HCT116 (cell line): ENCODE results near the gene STK35. TPM values are rescaled to one million over a fixed set of nuclear protein-coding genes. Genes with fewer than 3 reads are reported as not detected.

Source experiments
- ATAC-seq: fragments of 200-7000 bp; cut with Tn5 transposase; 2 replicates; pipeline ENCODE4 v1.9.1; 2020; ENCODE audit warnings: mild to moderate bottlenecking, moderate library complexity
- BruUV-seq: library from RNA; stranded (reverse); fragments of 400-500 nt; replicated peaks from 2 replicates; lab custom pipeline; 2021; lab: Mats Ljungman, UMichigan
- CTCF ChIA-PET: fragments of 300-600 bp; sonication (Branson Sonifier 250); formaldehyde crosslinking; loops from one replicate; lab custom pipeline; 2021; ENCODE audit warnings: antibody characterized with exemption; lab: Charles Lee
- POLR2A ChIA-PET: fragments of 300-600, 350-600 bp; sonication (Branson Sonifier 250); formaldehyde crosslinking; loops from one replicate; lab custom pipeline; 2021; ENCODE audit warnings: antibody characterized with exemption; lab: Charles Lee
- RAD21 ChIA-PET, 2 experiments: fragments of 300-600 bp; sonication (Branson Sonifier 250); formaldehyde crosslinking; loops; one replicate each; lab custom pipeline; 2023; ENCODE audit warnings: low total read pairs in 2 of 2; ENCODE audit not compliant: uncharacterized antibody in 2 of 2, unreplicated experiment in 2 of 2, low non-redundant PET in 1 of 2; lab: Charles Lee
- DNase-seq: peaks from one replicate; pipeline ENCODE4 v3.0.0-alpha.2; 2010; ENCODE audit warnings: low read depth, low spot score
- H2AFZ ChIP-seq: fragments of 200-600 bp; shearing (Covaris generic), sonication (generic); 2 replicates; pipeline ENCODE4 v1.6.1; 2017; ENCODE audit warnings: low read depth, mixed run types, mixed read lengths, antibody characterized with exemption, low read length; ENCODE audit not compliant: poor library complexity, severe bottlenecking
- H3K27ac ChIP-seq: 2 replicates; pipeline ENCODE4 v1.5.1; 2012; ENCODE audit warnings: low read depth, low read length
- H3K27me3 ChIP-seq: fragments of 200-600 bp; sonication (generic); 2 replicates; pipeline ENCODE4 v1.6.1; 2016; ENCODE audit warnings: mixed run types, low read length, mixed read lengths; ENCODE audit not compliant: insufficient read depth
- H3K36me3 ChIP-seq, 2 experiments: fragments of 200-500 bp in 1 of 2; fragments of 200-600 bp in 1 of 2; sonication (Bioruptor generic) in 1 of 2; sonication (generic) in 1 of 2; 2 replicates each; pipeline versions ENCODE4 v1.5.1 to v1.6.1; 2014 to 2016; ENCODE audit warnings: low read length in 2 of 2, inconsistent platforms in 1 of 2, mixed read lengths in 1 of 2, mixed run types in 1 of 2; ENCODE audit not compliant: insufficient read depth in 2 of 2, control insufficient read depth in 1 of 2
- H3K4me1 ChIP-seq, 2 experiments: fragments of 200-600 bp in 1 of 2; sonication (generic) in 1 of 2; 2 replicates each; pipeline versions ENCODE4 v1.5.1 to v1.6.1; 2012 to 2017; ENCODE audit warnings: low read length in 2 of 2, inconsistent platforms in 1 of 2, mild to moderate bottlenecking in 1 of 2, mixed read lengths in 1 of 2, mixed run types in 1 of 2, moderate library complexity in 1 of 2; ENCODE audit not compliant: insufficient read depth in 2 of 2, control insufficient read depth in 1 of 2
- H3K4me2 ChIP-seq: fragments of 200-600 bp; sonication (generic); 2 replicates; pipeline ENCODE4 v1.6.1; 2017; ENCODE audit warnings: mixed run types, low read length, mixed read lengths
- H3K4me3 ChIP-seq, 2 experiments: fragments of 200-600 bp in 1 of 2; sonication (generic) in 1 of 2; replicated peaks in 1 of 2; 2 replicates each; pipeline ENCODE4 v1.5.1; 2011 to 2016; ENCODE audit warnings: low read length in 2 of 2, control low read depth in 1 of 2, low read depth in 1 of 2, mild to moderate bottlenecking in 1 of 2, mixed read lengths in 1 of 2, mixed run types in 1 of 2
- H3K79me2 ChIP-seq: fragments of 200-600 bp; sonication (generic); 2 replicates; pipeline ENCODE4 v1.6.1; 2017; ENCODE audit warnings: mild to moderate bottlenecking, mixed run types, low read length, moderate library complexity, mixed read lengths; ENCODE audit not compliant: insufficient read depth
- H3K9ac ChIP-seq: fragments of 200-600 bp; sonication (generic); 2 replicates; pipeline ENCODE4 v1.6.1; 2016; ENCODE audit warnings: low read length, mixed read lengths
- H3K9me2 ChIP-seq: fragments of 200-600 bp; sonication (generic), shearing (Covaris generic); 2 replicates; pipeline ENCODE4 v1.6.1; 2017; ENCODE audit warnings: mixed run types, mild to moderate bottlenecking, moderate library complexity; ENCODE audit not compliant: insufficient read depth
- H3K9me3 ChIP-seq, 2 experiments: fragments of 200-500 bp in 1 of 2; fragments of 200-600 bp in 1 of 2; sonication (Bioruptor generic) in 1 of 2; sonication (generic) in 1 of 2; 2 replicates each; pipeline ENCODE4 v1.6.1; 2014 to 2017; ENCODE audit warnings: low read length in 2 of 2, mixed read lengths in 2 of 2, inconsistent platforms in 1 of 2, low read depth in 1 of 2, mild to moderate bottlenecking in 1 of 2, mixed run types in 1 of 2, moderate library complexity in 1 of 2; ENCODE audit not compliant: control insufficient read depth in 1 of 2, insufficient read depth in 1 of 2
- H4K20me1 ChIP-seq: fragments of 200-600 bp; sonication (generic), shearing (Covaris generic); 2 replicates; pipeline ENCODE4 v1.6.1; 2017; ENCODE audit warnings: mixed run types, mild to moderate bottlenecking, moderate library complexity; ENCODE audit not compliant: insufficient read depth
- ATF3 ChIP-seq: IDR thresholded peaks from 2 replicates; pipeline ENCODE4 v1.6.1; 2012
- EGR1 ChIP-seq: IDR thresholded peaks from 2 replicates; pipeline ENCODE4 v1.6.1; 2012; ENCODE audit warnings: low read depth
- ELF1 ChIP-seq: IDR thresholded peaks from 2 replicates; pipeline ENCODE4 v1.6.1; 2012; ENCODE audit warnings: low read depth, borderline replicate concordance
- EZH2 ChIP-seq: fragments of 200-600 bp; sonication (generic); IDR thresholded peaks from 2 replicates; pipeline ENCODE4 v1.6.1; 2017; ENCODE audit warnings: antibody characterized with exemption, mixed run types
- EZH2phosphoT487 ChIP-seq: fragments of 200-600 bp; IDR thresholded peaks from 2 replicates; pipeline ENCODE4 v1.6.1; 2018; ENCODE audit warnings: antibody characterized with exemption, borderline replicate concordance
- MAX ChIP-seq: IDR thresholded peaks from 2 replicates; pipeline ENCODE4 v1.6.1; 2012
- POLR2AphosphoS5 ChIP-seq: IDR thresholded peaks from 2 replicates; pipeline ENCODE4 v1.6.1; 2011; ENCODE audit warnings: mild to moderate bottlenecking, low read depth, low read length, moderate library complexity
- SP1 ChIP-seq: IDR thresholded peaks from 2 replicates; pipeline ENCODE4 v1.6.1; 2012; ENCODE audit warnings: low read depth
- SRF ChIP-seq: IDR thresholded peaks from 2 replicates; pipeline ENCODE4 v1.6.1; 2012; ENCODE audit warnings: low read depth
- TCF7L2 ChIP-seq: IDR thresholded peaks from 2 replicates; pipeline ENCODE4 v1.7.0; 2011; ENCODE audit warnings: borderline replicate concordance, inconsistent platforms; ENCODE audit not compliant: insufficient read depth, insufficient read length; ENCODE audit errors: extremely low read depth
- ZBTB33 ChIP-seq: IDR thresholded peaks from 2 replicates; pipeline ENCODE4 v1.6.1; 2011; ENCODE audit warnings: mild to moderate bottlenecking, low read length, moderate library complexity; ENCODE audit not compliant: insufficient replicate concordance; ENCODE audit errors: extremely low read depth
- ZFX ChIP-seq: fragments of 450-650 bp; IDR thresholded peaks from 2 replicates; pipeline ENCODE4 v1.6.1; 2017
- ZNF274 ChIP-seq: fragments of 200-500 bp; sonication (Bioruptor generic); IDR thresholded peaks from 2 replicates; pipeline ENCODE4 v1.6.1; 2014; ENCODE audit warnings: mild to moderate bottlenecking, low read depth, low read length, inconsistent platforms
- intact Hi-C: fragments of 100-400 bp; cut with micrococcal nuclease; formaldehyde crosslinking; loops from 2 replicates; pipeline ENCODE4 v1.10.0; 2022
- total RNA-seq: library from RNA; stranded (reverse); gene quantifications from one replicate; pipeline ENCODE4 v1.2.1, GENCODE V29; 2021; ENCODE audit not compliant: unreplicated experiment
- TF ChIP-seq, protein P1 (sequence below), 3 experiments: fragments of 200-600 bp in 1 of 3; sonication (generic) in 1 of 3; IDR thresholded peaks in 2 of 3; conservative IDR thresholded peaks in 1 of 3; 2 replicates each; pipeline ENCODE4 v1.5.1; 2012 to 2017; ENCODE audit warnings: low read depth in 2 of 3, low read length in 2 of 3, antibody characterized with exemption in 1 of 3, borderline replicate concordance in 1 of 3, control low read depth in 1 of 3, mild to moderate bottlenecking in 1 of 3, mixed read lengths in 1 of 3, mixed run types in 1 of 3, moderate library complexity in 1 of 3; ENCODE audit not compliant: insufficient read depth in 1 of 3

Gene STK35
- total RNA-seq, 1 experiment from 2014 or later = 32.8 TPM

DNA sequence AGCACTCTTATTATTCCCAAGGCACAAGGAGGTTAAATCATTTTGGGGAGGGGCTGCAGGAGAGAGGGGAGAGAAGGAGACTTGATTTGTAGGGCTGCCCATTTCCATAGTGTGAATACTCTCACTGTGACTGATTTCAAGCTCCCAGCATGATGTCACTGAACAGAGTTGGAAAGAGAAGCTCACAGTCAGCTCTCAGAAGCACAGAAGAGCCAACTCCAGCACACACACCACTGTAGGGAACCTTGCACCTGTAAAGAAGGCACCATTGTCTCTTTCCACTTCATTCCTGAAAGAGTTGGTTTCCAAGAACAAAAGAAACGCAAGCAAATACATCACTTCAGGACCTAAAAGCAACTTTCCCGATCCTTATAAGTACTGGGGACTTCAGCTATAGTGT lies 12.7 kb upstream of the STK35 start:
- no peaks in the 10 kb centered on the region for H3K9me2 ChIP-seq
- H3K4me3 ChIP-seq = no peak overlapping the region
- H3K9ac ChIP-seq = no peak overlapping the region
- ATAC-seq (no peak), DNase-seq (no peak)
- no TSS peak for BruUV-seq
- H3K27ac ChIP-seq = no peak overlapping the region
- H3K4me2 ChIP-seq = no peak overlapping the region
- H3K4me1 ChIP-seq = no peaks in the 10 kb centered on the region
- H2AFZ ChIP-seq = no peak overlapping the region
- POLR2A ChIA-PET = interaction anchor here (1.4 kb wide), 1 partner anchor 14 kb away, joined by 3 read pairs; no protein-coding TSS in a partner anchor
- RAD21 ChIA-PET = no interaction called here
- CTCF ChIA-PET = interaction anchor here (0.9 kb wide), 1 partner anchor 84 kb away, joined by 3 read pairs; no protein-coding TSS in a partner anchor
- TF ChIP-seq EGR1 (no peak), SP1 (no peak)
- no peaks in the 10 kb centered on the region for H3K79me2 ChIP-seq
- H3K36me3 ChIP-seq = no peaks in the 10 kb centered on the region
- H3K27me3 ChIP-seq = peaks cover 69% of the 10 kb centered on the region
- intact Hi-C loops = no loop called here
- H4K20me1 ChIP-seq = no peaks in the 10 kb centered on the region
- H3K9me3 ChIP-seq = no peaks in the 10 kb centered on the region

- BruUV-seq = no TSS peak
- CTCF ChIA-PET = interaction anchor here (0.9 kb wide), 1 partner anchor 83 kb away, joined by 3 read pairs; no protein-coding TSS in a partner anchor
- no peaks in the 10 kb centered on the region for H3K36me3 ChIP-seq
- no peaks in the 10 kb centered on the region for H3K79me2 ChIP-seq
- RAD21 ChIA-PET = no interaction called here
- H3K4me1 ChIP-seq = no peaks in the 10 kb centered on the region
- intact Hi-C loops = no loop called here
- H3K9me3 ChIP-seq = no peaks in the 10 kb centered on the region
- POLR2A ChIA-PET = interaction anchor here (1.4 kb wide), 1 partner anchor 14 kb away, joined by 3 read pairs; no protein-coding TSS in a partner anchor
- no peak overlapping the region for H3K4me3 ChIP-seq
- peaks cover 68% of the 10 kb centered on the region for H3K27me3 ChIP-seq
- no peaks in the 10 kb centered on the region for H3K9me2 ChIP-seq
- no peak overlapping the region for H3K9ac ChIP-seq
- ATAC-seq (no peak), DNase-seq (no peak)
- no peak overlapping the region for H3K27ac ChIP-seq
- no peak overlapping the region for H2AFZ ChIP-seq
- no peak overlapping the region for H3K4me2 ChIP-seq
- no peaks in the 10 kb centered on the region for H4K20me1 ChIP-seq
- TF ChIP-seq ZFX (no peak), ZBTB33 (no peak), TCF7L2 (no peak), EZH2phosphoT487 (no peak), ELF1 (no peak), ZNF274 (no peak), EZH2 (no peak), ATF3 (no peak), MAX (no peak), SP1 (no peak), POLR2AphosphoS5 (no peak), SRF (no peak), EGR1 (no peak)
- TF ChIP-seq, protein P1, sequence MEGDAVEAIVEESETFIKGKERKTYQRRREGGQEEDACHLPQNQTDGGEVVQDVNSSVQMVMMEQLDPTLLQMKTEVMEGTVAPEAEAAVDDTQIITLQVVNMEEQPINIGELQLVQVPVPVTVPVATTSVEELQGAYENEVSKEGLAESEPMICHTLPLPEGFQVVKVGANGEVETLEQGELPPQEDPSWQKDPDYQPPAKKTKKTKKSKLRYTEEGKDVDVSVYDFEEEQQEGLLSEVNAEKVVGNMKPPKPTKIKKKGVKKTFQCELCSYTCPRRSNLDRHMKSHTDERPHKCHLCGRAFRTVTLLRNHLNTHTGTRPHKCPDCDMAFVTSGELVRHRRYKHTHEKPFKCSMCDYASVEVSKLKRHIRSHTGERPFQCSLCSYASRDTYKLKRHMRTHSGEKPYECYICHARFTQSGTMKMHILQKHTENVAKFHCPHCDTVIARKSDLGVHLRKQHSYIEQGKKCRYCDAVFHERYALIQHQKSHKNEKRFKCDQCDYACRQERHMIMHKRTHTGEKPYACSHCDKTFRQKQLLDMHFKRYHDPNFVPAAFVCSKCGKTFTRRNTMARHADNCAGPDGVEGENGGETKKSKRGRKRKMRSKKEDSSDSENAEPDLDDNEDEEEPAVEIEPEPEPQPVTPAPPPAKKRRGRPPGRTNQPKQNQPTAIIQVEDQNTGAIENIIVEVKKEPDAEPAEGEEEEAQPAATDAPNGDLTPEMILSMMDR (IDR thresholded peaks at IDR 0.05 in 2 of 3, conservative IDR thresholded peaks at IDR 0.05 in 1 of 3; ENCODE audit: borderline replicate concordance in 1 of 3, insufficient read depth in 1 of 3, low read depth in 2 of 3, low read length in 2 of 3) = no peak
Observed at GRCh38 chr20:2089447-2089846, 12.2 kb upstream of the STK35 start.
